ENCODE data around the gene JPH3.

DNA sequence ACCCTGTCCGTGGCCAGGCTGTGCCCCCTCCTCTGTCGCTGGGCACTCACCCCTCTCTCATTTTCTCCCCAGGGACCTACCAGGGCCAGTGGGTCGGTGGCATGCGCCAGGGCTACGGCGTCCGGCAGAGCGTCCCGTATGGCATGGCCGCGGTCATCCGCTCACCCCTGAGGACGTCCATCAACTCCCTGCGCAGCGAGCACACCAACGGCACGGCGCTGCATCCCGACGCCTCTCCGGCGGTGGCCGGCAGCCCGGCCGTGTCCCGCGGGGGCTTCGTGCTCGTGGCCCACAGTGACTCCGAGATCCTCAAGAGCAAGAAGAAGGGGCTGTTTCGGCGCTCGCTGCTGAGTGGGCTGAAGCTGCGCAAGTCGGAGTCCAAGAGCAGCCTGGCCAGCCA, 41.9 kb downstream of the JPH3 start:
- TF ChIP-seq, protein P1, sequence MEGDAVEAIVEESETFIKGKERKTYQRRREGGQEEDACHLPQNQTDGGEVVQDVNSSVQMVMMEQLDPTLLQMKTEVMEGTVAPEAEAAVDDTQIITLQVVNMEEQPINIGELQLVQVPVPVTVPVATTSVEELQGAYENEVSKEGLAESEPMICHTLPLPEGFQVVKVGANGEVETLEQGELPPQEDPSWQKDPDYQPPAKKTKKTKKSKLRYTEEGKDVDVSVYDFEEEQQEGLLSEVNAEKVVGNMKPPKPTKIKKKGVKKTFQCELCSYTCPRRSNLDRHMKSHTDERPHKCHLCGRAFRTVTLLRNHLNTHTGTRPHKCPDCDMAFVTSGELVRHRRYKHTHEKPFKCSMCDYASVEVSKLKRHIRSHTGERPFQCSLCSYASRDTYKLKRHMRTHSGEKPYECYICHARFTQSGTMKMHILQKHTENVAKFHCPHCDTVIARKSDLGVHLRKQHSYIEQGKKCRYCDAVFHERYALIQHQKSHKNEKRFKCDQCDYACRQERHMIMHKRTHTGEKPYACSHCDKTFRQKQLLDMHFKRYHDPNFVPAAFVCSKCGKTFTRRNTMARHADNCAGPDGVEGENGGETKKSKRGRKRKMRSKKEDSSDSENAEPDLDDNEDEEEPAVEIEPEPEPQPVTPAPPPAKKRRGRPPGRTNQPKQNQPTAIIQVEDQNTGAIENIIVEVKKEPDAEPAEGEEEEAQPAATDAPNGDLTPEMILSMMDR (IDR thresholded peaks at IDR 0.05; ENCODE audit: poor library complexity) = no peak
- TF ChIP-seq EZH2 (IDR thresholded peaks at IDR 0.05; ENCODE audit: borderline replicate concordance) (no peak), EZH2phosphoT487 (IDR thresholded peaks at IDR 0.05; ENCODE audit: low read depth, severe bottlenecking, unreplicated experiment) (no peak)
